ENCODE measurements around the gene VAX1. TPM values are rescaled to one million over a fixed set of nuclear protein-coding genes. Genes with fewer than 3 reads are reported as not detected.

VAX1 gene
- polyA plus RNA-seq, 1 of the 3 experiments (the other 2 are of a cell fraction): not detected

GRCh38 chr10:117134306-117135025 lies 3.6 kb downstream of the VAX1 start:
- CTCF ChIA-PET: interaction anchor here (0.9 to 4.2 kb wide), 7 partner anchors 28 to 346 kb away, joined by 3 to 37 read pairs (median 6); no protein-coding TSS in a partner anchor
- H3F3A ChIP-seq (replicated peaks; ENCODE audit: insufficient read depth): no peaks in the 10 kb centered on the region
- no peak overlapping the region for H2AFZ ChIP-seq (ENCODE audit: low read depth)
- TF ChIP-seq POLR2AphosphoS5 (IDR thresholded peaks at IDR 0.05; ENCODE audit: low read depth, low read length): no peak
- no peak for TF ChIP-seq CHD2 (IDR thresholded peaks at IDR 0.05; ENCODE audit: low read length, partially characterized antibody)
- no peak for TF ChIP-seq SMC3 (IDR thresholded peaks at IDR 0.05; ENCODE audit: low read depth, low read length)
- no peak for TF ChIP-seq TEAD4 (IDR thresholded peaks at IDR 0.05; ENCODE audit: borderline replicate concordance, insufficient read depth)
- TF ChIP-seq RAD21 (IDR thresholded peaks at IDR 0.05; ENCODE audit: low read length): no peak
- no peaks in the 10 kb centered on the region for H3K9me2 ChIP-seq
- no peaks in the 10 kb centered on the region for H3K36me3 ChIP-seq (replicated peaks in 1 of 2; ENCODE audit: control insufficient read depth in 1 of 2, insufficient read depth in 2 of 2, low read length in 1 of 2)
- H3K27ac ChIP-seq (ENCODE audit: low read depth in 2 of 2, low read length in 1 of 2): no peak overlapping the region
- no peak overlapping the region for H3K9ac ChIP-seq
- peak; percentile 79 for DNase-seq
- no peaks in the 10 kb centered on the region for H4K20me1 ChIP-seq (ENCODE audit: insufficient read depth)
- POLR2A ChIA-PET: no interaction called here
- H3K4me3 ChIP-seq (ENCODE audit: low read depth in 2 of 2, low read length in 1 of 2): peak overlapping the region in 1 of 2 experiments; percentile 9; a peak in 1 of 4 replicates
- H3K27me3 ChIP-seq (ENCODE audit: insufficient read depth): peaks cover 93% of the 10 kb centered on the region
- H3K79me2 ChIP-seq (ENCODE audit: insufficient read depth): no peaks in the 10 kb centered on the region
- H3K9me3 ChIP-seq: no peaks in the 10 kb centered on the region
- H3K4me2 ChIP-seq: no peak overlapping the region; the same call in 1 of the 2 replicates
- 52% methylated on average over 20 of the region's 72 CpGs for WGBS (ENCODE audit: low lambda C conversion rate)
- peaks cover 0 to 2% of the 10 kb centered on the region in 2 experiments; a peak in 2 of 4 replicates for H3K4me1 ChIP-seq (ENCODE audit: control insufficient read depth in 1 of 2, insufficient read depth in 2 of 2, low read depth in 1 of 2, low read length in 1 of 2)

GRCh38 chr10:117134056-117134305 lies 4.1 kb downstream of the VAX1 start:
- CTCF ChIA-PET: interaction anchor here (1.3 to 4.2 kb wide), 4 partner anchors 27 to 334 kb away, joined by 3 to 37 read pairs (median 12); no protein-coding TSS in a partner anchor
- POLR2A ChIA-PET: no interaction called here

More at GRCh38 chr10:117134056-117134305, 4.1 kb downstream of the VAX1 start:
- H3K27me3 ChIP-seq (ENCODE audit: insufficient read depth): peaks cover 92% of the 10 kb centered on the region
- no peaks in the 10 kb centered on the region for H3K36me3 ChIP-seq (replicated peaks in 1 of 2; ENCODE audit: control insufficient read depth in 1 of 2, insufficient read depth in 2 of 2, low read length in 1 of 2)
- H3K9ac ChIP-seq: no peak overlapping the region
- H3K79me2 ChIP-seq (ENCODE audit: insufficient read depth): no peaks in the 10 kb centered on the region
- H3K9me2 ChIP-seq: no peaks in the 10 kb centered on the region
- H3K9me3 ChIP-seq: no peaks in the 10 kb centered on the region
- H2AFZ ChIP-seq (ENCODE audit: low read depth): no peak overlapping the region
- 21% methylated on average over 5 of the region's 28 CpGs for whole genome bisulfite sequencing (ENCODE audit: low lambda C conversion rate)
- DNase-seq: no peak
- no peak overlapping the region for H3K27ac ChIP-seq (ENCODE audit: low read depth in 2 of 2, low read length in 1 of 2)
- H4K20me1 ChIP-seq (ENCODE audit: insufficient read depth): no peaks in the 10 kb centered on the region
- H3K4me1 ChIP-seq (ENCODE audit: control insufficient read depth in 1 of 2, insufficient read depth in 2 of 2, low read depth in 1 of 2, low read length in 1 of 2): peaks cover 0 to 2% of the 10 kb centered on the region in 2 experiments; a peak in 2 of 4 replicates
- no peaks in the 10 kb centered on the region for H3F3A ChIP-seq (replicated peaks; ENCODE audit: insufficient read depth)
- H3K4me3 ChIP-seq (ENCODE audit: low read depth in 2 of 2, low read length in 1 of 2): peak overlapping the region in 1 of 2 experiments; percentile 9; a peak in 2 of 4 replicates
- H3K4me2 ChIP-seq: peak overlapping the region; percentile 37; the same call in 1 of the 2 replicates
- no peak for TF ChIP-seq ELF1 (IDR thresholded peaks at IDR 0.05)
- no peak for TF ChIP-seq FOSL2 (IDR thresholded peaks at IDR 0.05; ENCODE audit: borderline replicate concordance, low read depth)
- TF ChIP-seq GATA2 (CRISPR knock-in tag; IDR thresholded peaks at IDR 0.05): no peak
- TF ChIP-seq MAX (IDR thresholded peaks at IDR 0.05; ENCODE audit: low read depth): no peak
- no peak for TF ChIP-seq USF2 (IDR thresholded peaks at IDR 0.05; ENCODE audit: borderline replicate concordance, low read depth, low read length)
- no peak for TF ChIP-seq REST (IDR thresholded peaks at IDR 0.05; ENCODE audit: low read depth, low read length)
- TF ChIP-seq NFIC (IDR thresholded peaks at IDR 0.05; ENCODE audit: borderline replicate concordance): no peak
- TF ChIP-seq USF1 (IDR thresholded peaks at IDR 0.05; ENCODE audit: borderline replicate concordance, low read depth): no peak
- TF ChIP-seq RFX5 (IDR thresholded peaks at IDR 0.05; ENCODE audit: low read length): no peak
- TF ChIP-seq SMC3 (IDR thresholded peaks at IDR 0.05; ENCODE audit: low read depth, low read length): no peak

Measured in SK-N-SH (cell line).